ENCODE measurements around the gene PLEKHG4B. TPM values are rescaled to one million over a fixed set of nuclear protein-coding genes. Genes with fewer than 3 reads are reported as not detected.
A peak's percentile ranks its signal among the peaks of the same experiment; 100 is the strongest.

The PLEKHG4B gene
- total RNA-seq, 1 donor from 2014 or later: not detected

DNA sequence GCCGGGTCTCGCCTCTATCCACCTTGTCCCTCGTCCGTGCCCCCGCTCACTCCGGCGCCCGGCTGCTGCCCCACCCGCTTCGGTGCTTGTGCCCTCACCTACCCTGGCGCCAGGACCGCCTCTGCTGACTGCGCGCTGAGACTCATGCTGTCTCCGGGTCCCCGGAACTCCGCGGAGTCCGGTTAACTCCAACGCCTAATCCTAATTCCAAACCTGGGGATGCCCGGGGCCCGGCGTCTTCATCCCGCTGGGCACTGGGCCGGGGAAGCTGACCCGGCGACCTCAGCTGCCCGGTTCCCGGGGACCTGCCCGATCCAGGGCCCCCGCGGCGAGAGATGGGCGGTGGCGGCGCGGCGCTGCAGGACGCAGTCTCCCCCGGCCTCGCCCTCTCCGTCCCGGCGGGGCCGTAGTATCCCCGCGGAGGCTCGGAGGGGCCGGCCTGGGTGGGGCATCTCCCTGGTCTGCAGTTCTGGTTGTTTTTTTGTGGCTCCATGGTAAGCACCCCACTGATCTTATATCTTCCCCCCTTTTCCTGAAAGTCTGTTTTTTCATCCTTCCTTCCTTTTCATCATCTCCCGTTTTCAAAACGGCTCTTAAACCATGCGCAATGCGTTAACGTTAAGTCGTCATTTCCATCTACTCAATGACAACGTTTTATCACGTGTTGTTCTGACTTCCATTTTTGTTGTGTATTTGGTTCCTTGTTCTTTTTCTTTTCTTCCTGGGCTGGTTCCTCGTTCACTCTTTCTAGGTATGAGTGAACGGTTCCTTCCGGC is 41.1 kb upstream of the PLEKHG4B start:
- no peaks in the 10 kb centered on the region for H3K36me3 ChIP-seq (ENCODE audit: control insufficient read depth, insufficient read depth, low read length)
- peaks cover 5% of the 10 kb centered on the region for H3K27me3 ChIP-seq (ENCODE audit: control insufficient read depth, insufficient read depth, low read length)
- H3K4me3 ChIP-seq (ENCODE audit: low read depth, low read length): no peak overlapping the region
- DNase-seq (ENCODE audit: low read depth) (no peak), FAIRE-seq (no peak)
- TF ChIP-seq CTCF (IDR thresholded peaks at IDR 0.05; ENCODE audit: insufficient read depth, low read length, severe bottlenecking): no peak

DNA sequence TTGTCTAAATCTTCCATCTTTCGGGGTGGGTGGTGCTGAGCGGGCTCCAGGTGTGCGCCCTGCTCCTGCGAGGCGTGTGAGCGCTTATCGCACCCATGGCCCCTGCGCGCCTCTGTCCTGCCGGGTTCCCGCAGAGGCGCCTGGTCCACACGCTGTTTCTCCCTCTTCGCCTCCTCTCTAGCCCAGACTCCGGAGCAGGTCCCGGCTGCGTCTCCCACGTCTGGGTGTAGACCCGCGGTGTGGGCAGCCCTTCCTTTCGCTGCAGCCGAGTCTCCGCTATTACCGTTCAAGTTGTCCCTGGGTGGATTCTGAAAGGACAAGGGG is 40.5 kb upstream of the PLEKHG4B start:
- no peak for DNase-seq (ENCODE audit: low read depth)
- peaks cover 5% of the 10 kb centered on the region for H3K27me3 ChIP-seq (ENCODE audit: control insufficient read depth, insufficient read depth, low read length)
- no peak overlapping the region for H3K4me3 ChIP-seq (ENCODE audit: low read depth, low read length)
- no peak for TF ChIP-seq CTCF (IDR thresholded peaks at IDR 0.05; ENCODE audit: insufficient read depth, low read length, severe bottlenecking)
- H3K36me3 ChIP-seq (ENCODE audit: control insufficient read depth, insufficient read depth, low read length): no peaks in the 10 kb centered on the region
- FAIRE-seq: no peak

- no peaks in the 10 kb centered on the region for H3K36me3 ChIP-seq (ENCODE audit: control insufficient read depth, insufficient read depth, low read length)
- peak; percentile 12 for TF ChIP-seq CTCF (IDR thresholded peaks at IDR 0.05; ENCODE audit: insufficient read depth, low read length, severe bottlenecking)
- H3K4me3 ChIP-seq (ENCODE audit: low read depth, low read length): peak overlapping the region; percentile 30
- peaks cover 5% of the 10 kb centered on the region for H3K27me3 ChIP-seq (ENCODE audit: control insufficient read depth, insufficient read depth, low read length)
- DNase-seq (ENCODE audit: low read depth): peak; percentile 2
- FAIRE-seq: no peak
Observed at GRCh38 chr5:53381-54174, 38.4 kb upstream of the PLEKHG4B start.

DNA sequence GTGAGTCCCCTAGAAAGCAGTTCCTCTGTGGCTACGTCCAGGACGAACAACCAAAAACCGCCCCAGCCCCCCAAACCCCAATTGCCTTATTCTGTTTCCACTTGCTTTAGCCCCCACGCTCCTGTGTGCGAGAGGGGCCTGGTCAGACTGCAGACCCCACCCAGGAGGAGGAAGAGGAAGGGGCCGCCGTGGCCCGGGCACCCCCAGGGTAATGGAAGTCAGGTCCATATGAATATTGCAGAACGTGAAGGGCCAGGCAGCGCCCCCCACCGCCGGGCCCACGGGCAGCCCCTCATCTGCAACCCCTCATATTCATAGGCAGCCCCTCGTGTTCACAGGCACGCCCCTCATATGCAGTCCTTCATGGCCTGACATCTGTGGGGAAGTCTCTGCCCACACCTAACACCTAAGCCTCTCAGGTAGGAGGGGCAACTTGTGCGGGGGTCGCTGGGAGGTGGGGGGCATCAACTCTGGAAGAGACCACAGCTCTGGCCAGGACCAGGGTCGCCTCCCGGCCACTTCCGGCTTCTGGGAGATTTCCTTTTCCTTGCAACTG is 37.7 kb upstream of the PLEKHG4B start:
- DNase-seq (ENCODE audit: low read depth): no peak
- Histone ChIP-seq H3K36me3 (ENCODE audit: control insufficient read depth, insufficient read depth, low read length) (no peaks in the 10 kb centered on the region), H3K27me3 (ENCODE audit: control insufficient read depth, insufficient read depth, low read length) (peaks cover 5% of the 10 kb centered on the region), H3K4me3 (ENCODE audit: low read depth, low read length) (no peak overlapping the region)
- FAIRE-seq: no peak
- no peak for TF ChIP-seq CTCF (IDR thresholded peaks at IDR 0.05; ENCODE audit: insufficient read depth, low read length, severe bottlenecking)

DNA sequence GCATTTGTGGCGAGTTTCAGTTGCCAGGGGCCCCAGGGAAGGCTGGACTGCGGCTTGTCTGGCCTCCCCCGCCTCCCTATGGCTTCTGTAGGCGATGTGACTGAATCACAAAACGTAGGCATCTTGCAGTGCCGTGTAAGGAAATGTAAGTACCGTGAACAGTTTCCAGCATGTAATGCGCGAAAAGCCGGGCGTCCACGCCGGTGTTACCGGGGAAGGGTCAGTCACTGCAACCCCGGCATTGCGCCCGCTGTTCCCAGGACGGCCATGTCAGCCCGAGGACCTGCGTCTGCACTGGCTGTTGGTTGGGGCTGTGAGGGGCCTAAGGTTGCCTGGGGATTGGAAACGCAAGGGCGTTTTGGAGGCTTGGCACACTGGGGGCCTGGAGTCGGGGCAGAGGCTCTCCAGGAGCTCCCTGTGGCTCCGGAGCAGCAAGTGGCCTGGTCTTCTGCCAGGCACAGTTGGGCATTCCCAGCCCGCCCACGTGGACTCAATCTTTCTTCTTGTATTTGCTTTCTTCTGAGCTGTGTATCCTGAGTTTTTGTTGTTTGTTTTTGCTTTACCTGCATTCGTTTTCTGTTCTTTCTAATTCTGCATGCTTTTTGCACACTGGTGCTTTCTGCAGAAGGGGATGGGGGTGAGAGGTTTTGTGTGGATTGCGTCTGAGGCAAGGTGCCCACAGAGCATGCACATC is 36.9 kb upstream of the PLEKHG4B start:
- DNase-seq (ENCODE audit: low read depth) (no peak), FAIRE-seq (peak; percentile 70)
- H3K36me3 ChIP-seq (ENCODE audit: control insufficient read depth, insufficient read depth, low read length): no peaks in the 10 kb centered on the region
- H3K4me3 ChIP-seq (ENCODE audit: low read depth, low read length): no peak overlapping the region
- no peak for TF ChIP-seq CTCF (IDR thresholded peaks at IDR 0.05; ENCODE audit: insufficient read depth, low read length, severe bottlenecking)
- peaks cover 5% of the 10 kb centered on the region for H3K27me3 ChIP-seq (ENCODE audit: control insufficient read depth, insufficient read depth, low read length)
